HepG2 (cell line): ENCODE data around the gene FAS. TPM values are rescaled to one million over a fixed set of nuclear protein-coding genes. Genes with fewer than 3 reads are reported as not detected.

Experiments used
- ATF5 ChIP-seq: sonication (generic); formaldehyde crosslinking; IDR thresholded peaks from 2 replicates; pipeline ENCODE4 v1.4.0; 2020; ENCODE audit warnings: mild to moderate bottlenecking, low read depth, missing genetic modification reagents
- BCLAF1 ChIP-seq: fragments of 450-650 bp; IDR thresholded peaks from 2 replicates; pipeline ENCODE4 v1.6.1; 2017; ENCODE audit warnings: mild to moderate bottlenecking
- DMTF1 ChIP-seq: sonication (generic); formaldehyde crosslinking; IDR thresholded peaks from 2 replicates; pipeline ENCODE4 v1.4.0; 2020; ENCODE audit warnings: mild to moderate bottlenecking, missing genetic modification reagents
- EED ChIP-seq: sonication (generic); formaldehyde crosslinking; IDR thresholded peaks from 2 replicates; pipeline ENCODE4 v1.5.0; 2020; ENCODE audit warnings: mild to moderate bottlenecking, missing genetic modification reagents
- GLI4 ChIP-seq: sonication (generic); formaldehyde crosslinking; IDR thresholded peaks from 2 replicates; pipeline ENCODE4 v1.5.1; 2020; ENCODE audit warnings: missing genetic modification reagents, mild to moderate bottlenecking, moderate library complexity, borderline replicate concordance
- JUNB ChIP-seq: sonication (generic); formaldehyde crosslinking; IDR thresholded peaks from 2 replicates; pipeline ENCODE4 v1.8.0; 2022; ENCODE audit warnings: missing genetic modification reagents, mild to moderate bottlenecking, borderline replicate concordance
- MTERF4 ChIP-seq: sonication (generic); formaldehyde crosslinking; IDR thresholded peaks from 2 replicates; pipeline ENCODE4 v1.8.0; 2023; ENCODE audit warnings: mild to moderate bottlenecking, missing genetic modification reagents
- NFIC ChIP-seq: IDR thresholded peaks from 2 replicates; pipeline ENCODE4 v1.6.1; 2012; ENCODE audit warnings: mild to moderate bottlenecking, low read length, inconsistent platforms
- PAF1 ChIP-seq: IDR thresholded peaks from 2 replicates; pipeline ENCODE4 v1.6.1; 2016; ENCODE audit warnings: missing genetic modification reagents, missing compliant biosample characterization
- RFXAP ChIP-seq: sonication (generic); formaldehyde crosslinking; IDR thresholded peaks from 2 replicates; pipeline ENCODE4 v1.4.0; 2020; ENCODE audit warnings: missing genetic modification reagents, borderline replicate concordance
- SATB2 ChIP-seq: sonication (generic); formaldehyde crosslinking; IDR thresholded peaks from 2 replicates; pipeline ENCODE4 v1.5.0; 2020; ENCODE audit warnings: missing genetic modification reagents
- U2AF2 ChIP-seq: fragments of 200-400 bp; formaldehyde crosslinking; IDR thresholded peaks from 2 replicates; pipeline ENCODE4 v1.6.1; 2017; ENCODE audit warnings: low read depth, mild to moderate bottlenecking, low read length
- ZFP41 ChIP-seq: sonication (generic); formaldehyde crosslinking; IDR thresholded peaks from 2 replicates; pipeline ENCODE4 v1.4.0; 2020; ENCODE audit warnings: mild to moderate bottlenecking, missing genetic modification reagents, borderline replicate concordance
- ZGPAT ChIP-seq: IDR thresholded peaks from 2 replicates; pipeline ENCODE4 v1.6.1; 2016; ENCODE audit warnings: mild to moderate bottlenecking
- ZMYM3 ChIP-seq: sonication (generic); formaldehyde crosslinking; IDR thresholded peaks from 2 replicates; pipeline ENCODE4 v1.5.1; 2020; ENCODE audit warnings: mild to moderate bottlenecking, missing genetic modification reagents
- ZNF101 ChIP-seq: sonication (generic); formaldehyde crosslinking; IDR thresholded peaks from 2 replicates; pipeline ENCODE4 v1.4.0; 2020; ENCODE audit warnings: mild to moderate bottlenecking, low read depth, missing genetic modification reagents, borderline replicate concordance
- ZNF512 ChIP-seq: sonication (generic); formaldehyde crosslinking; IDR thresholded peaks from 2 replicates; pipeline ENCODE4 v1.4.0; 2020; ENCODE audit warnings: mild to moderate bottlenecking, missing genetic modification reagents
- ZNF614 ChIP-seq: IDR thresholded peaks from 2 replicates; pipeline ENCODE4 v1.6.1; 2018; ENCODE audit warnings: missing biosample characterization, missing genetic modification reagents, inconsistent platforms, borderline replicate concordance
- ZNF678 ChIP-seq: sonication (generic); formaldehyde crosslinking; IDR thresholded peaks from 2 replicates; pipeline ENCODE4 v1.4.0; 2020; ENCODE audit warnings: mild to moderate bottlenecking, missing genetic modification reagents
- ZSCAN22 ChIP-seq: sonication (generic); formaldehyde crosslinking; IDR thresholded peaks from 2 replicates; pipeline ENCODE4 v1.4.0; 2020; ENCODE audit warnings: mild to moderate bottlenecking, missing genetic modification reagents
- polyA plus RNA-seq, 8 experiments: library from polyadenylated mRNA; depleted of rRNA in 3 of 8; stranded (reverse) in 7 of 8; unstranded in 1 of 8; fragments of >200 nt; fragmentation: Illumina TruSeq in 4 of 8; extraction: Trizol in 4 of 8; gene quantifications; 2 replicates each; pipeline versions ENCODE4 v1.2.1 to v1.2.3, GENCODE V29; 2011 to 2016; ENCODE audit warnings: low read depth in 4 of 8, missing spikeins in 1 of 8, mixed read lengths in 1 of 8; ENCODE audit not compliant: insufficient read depth in 1 of 8
- total RNA-seq, 5 experiments: library from RNA; depleted of rRNA; stranded (reverse); fragments of >200 nt; fragmentation: Illumina TruSeq; extraction: Trizol; gene quantifications; 2 replicates each; pipeline ENCODE4 v1.2.3, GENCODE V29; 2016; ENCODE audit warnings: low read depth in 1 of 5

The FAS gene
- total and polyA plus RNA-seq, 2 of the 13 experiments (the other 11 are each of a cell fraction or from before 2014, with no cell fraction given): 5.9 to 17.9 TPM

- TF ChIP-seq ZGPAT (CRISPR knock-in tag) (no peak), ZNF101 (no peak), U2AF2 (no peak), ZFP41 (no peak), GLI4 (CRISPR knock-in tag) (no peak), EED (CRISPR knock-in tag) (no peak), ZNF678 (CRISPR knock-in tag) (no peak), ZNF512 (CRISPR knock-in tag) (no peak), RFXAP (CRISPR knock-in tag) (0 out of 2 replicates have a peak, but pooled peaks have one; percentile 22), PAF1 (no peak), DMTF1 (CRISPR knock-in tag) (no peak), NFIC (no peak), ZSCAN22 (CRISPR knock-in tag) (no peak), JUNB (no peak), ZNF614 (no peak), ZMYM3 (CRISPR knock-in tag) (no peak), BCLAF1 (no peak), MTERF4 (CRISPR knock-in tag) (no peak), SATB2 (CRISPR knock-in tag) (no peak), ATF5 (CRISPR knock-in tag) (no peak)
Observed at GRCh38 chr10:88991161-88991898, 732 bp downstream of the FAS start (continued).
